A673 (cell line): Measurements from ENCODE around the gene HLA-DQB1.

ENCODE experiments used
- CTCF ChIP-seq: fragments of 300-800, 200-600 bp; sonication (generic); conservative IDR thresholded peaks from 2 replicates; pipeline ENCODE4 v1.5.1; 2017; ENCODE audit warnings: low read depth, mild to moderate bottlenecking, antibody characterized with exemption, low read length, moderate library complexity, mixed read lengths
- EZH2 ChIP-seq: fragments of 200-600 bp; sonication (generic); IDR thresholded peaks from 2 replicates; pipeline ENCODE4 v1.6.1; 2017; ENCODE audit warnings: borderline replicate concordance, low read depth, mild to moderate bottlenecking, mixed read lengths, antibody characterized with exemption, low read length; ENCODE audit not compliant: poor library complexity, severe bottlenecking

- TF ChIP-seq CTCF (no peak), EZH2 (no peak)
Measured at GRCh38 chr6:32609731-32610640, 56.5 kb downstream of the HLA-DQB1 start.
